ENCODE data around the gene IP6K2. TPM values are rescaled to one million over a fixed set of nuclear protein-coding genes. Genes with fewer than 3 reads are reported as not detected.

IP6K2 gene
- total and polyA plus RNA-seq, 10 of the 15 experiments (the other 5 are each of a cell fraction or from before 2014, with no cell fraction given), result 25.8 to 95.9 (median 69.0) TPM

DNA sequence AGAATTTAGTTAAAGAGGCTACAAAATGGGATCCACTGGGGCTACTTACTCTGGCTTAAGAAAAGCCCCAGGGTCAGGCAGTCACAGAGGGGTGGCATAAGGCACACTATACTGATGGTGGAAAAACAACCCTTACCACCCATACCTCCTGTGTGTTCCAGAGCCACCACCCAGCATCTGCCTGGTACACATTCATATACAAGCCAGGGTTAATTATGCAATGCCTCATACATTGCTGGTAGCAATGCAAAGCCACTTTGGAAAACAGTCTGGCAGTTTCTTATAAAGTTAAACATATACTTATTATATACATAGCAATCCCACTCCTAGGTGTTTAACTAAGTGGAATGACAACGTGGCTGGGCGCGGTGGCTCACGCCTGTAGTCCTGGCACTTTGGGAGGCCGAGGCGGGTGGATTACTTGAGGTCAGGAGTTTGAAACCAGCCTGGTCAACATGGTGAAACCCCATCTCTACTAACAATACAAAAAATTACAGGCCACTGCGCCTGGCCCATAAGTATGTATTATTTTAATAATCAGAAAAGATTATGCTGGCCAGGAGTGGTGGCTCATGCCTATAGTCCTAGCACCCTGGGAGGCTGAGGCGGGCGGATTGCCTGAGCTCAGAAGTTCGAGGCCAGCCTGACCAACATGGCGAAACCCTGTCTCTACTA, 16.2 kb downstream of the IP6K2 start:
- Histone ChIP-seq H2AFZ (ENCODE audit: control insufficient read depth, low read depth, low read length) (no peak overlapping the region), H3K79me2 (ENCODE audit: control insufficient read depth, insufficient read depth, low read length) (peaks cover 61% of the 10 kb centered on the region), H3K9ac (ENCODE audit: control insufficient read depth, insufficient read depth, low read length) (no peak overlapping the region), H3K27me3 (replicated peaks in 1 of 2; ENCODE audit: control insufficient read depth in 2 of 2, insufficient read depth in 2 of 2, low read length in 1 of 2) (no peaks in the 10 kb centered on the region), H3K9me3 (replicated peaks; ENCODE audit: control insufficient read depth, insufficient read depth, low read length) (no peaks in the 10 kb centered on the region), H3K36me3 (ENCODE audit: control insufficient read depth in 2 of 2, insufficient read depth in 2 of 2, low read length in 1 of 2) (peaks cover 0 to 21% of the 10 kb centered on the region in 2 experiments), H3K27ac (ENCODE audit: control insufficient read depth, insufficient read depth) (no peak overlapping the region), H3K4me3 (no peak overlapping the region), H4K20me1 (ENCODE audit: control insufficient read depth, insufficient read depth) (peaks cover 6% of the 10 kb centered on the region), H3K4me1 (ENCODE audit: control insufficient read depth, insufficient read depth, low read length) (no peaks in the 10 kb centered on the region), H3K4me2 (ENCODE audit: control insufficient read depth, insufficient read depth) (no peak overlapping the region)
- POLR2A ChIA-PET, result interaction anchor here (0.6 kb wide), 1 partner anchor 164 kb away, joined by 3 read pairs; no protein-coding TSS in a partner anchor
- SMC1A ChIA-PET (ENCODE audit: uncharacterized antibody, unreplicated experiment), result no interaction called here
- no peak for ATAC-seq
- in situ Hi-C loops (cut with MboI), result no loop called here
- no peak for DNase-seq (ENCODE audit: low read depth, low spot score)
- WGBS (ENCODE audit: insufficient coverage, insufficient replicate concordance, low lambda C conversion rate, missing lambda C conversion rate), result 99% methylated on average over 11 of the region's 11 CpGs
- intact Hi-C loops (cut with micrococcal nuclease; ENCODE audit: unreplicated experiment), result no loop called here
- RAD21 ChIA-PET (ENCODE audit: unreplicated experiment), result interaction anchor here (1.2 kb wide), 1 partner anchor 39 kb away, joined by 3 read pairs; no protein-coding TSS in a partner anchor
- FAIRE-seq, result no peak
- no TSS peak for BruUV-seq (replicated peaks)
- CTCF ChIA-PET, result interaction anchor here (0.7 kb wide), 1 partner anchor 318 kb away, joined by 3 read pairs; the partner anchor contains the start of gene DALRD3
- TF ChIP-seq BACH1 (IDR thresholded peaks at IDR 0.05; ENCODE audit: borderline replicate concordance), result no peak
- TF ChIP-seq, protein P1, sequence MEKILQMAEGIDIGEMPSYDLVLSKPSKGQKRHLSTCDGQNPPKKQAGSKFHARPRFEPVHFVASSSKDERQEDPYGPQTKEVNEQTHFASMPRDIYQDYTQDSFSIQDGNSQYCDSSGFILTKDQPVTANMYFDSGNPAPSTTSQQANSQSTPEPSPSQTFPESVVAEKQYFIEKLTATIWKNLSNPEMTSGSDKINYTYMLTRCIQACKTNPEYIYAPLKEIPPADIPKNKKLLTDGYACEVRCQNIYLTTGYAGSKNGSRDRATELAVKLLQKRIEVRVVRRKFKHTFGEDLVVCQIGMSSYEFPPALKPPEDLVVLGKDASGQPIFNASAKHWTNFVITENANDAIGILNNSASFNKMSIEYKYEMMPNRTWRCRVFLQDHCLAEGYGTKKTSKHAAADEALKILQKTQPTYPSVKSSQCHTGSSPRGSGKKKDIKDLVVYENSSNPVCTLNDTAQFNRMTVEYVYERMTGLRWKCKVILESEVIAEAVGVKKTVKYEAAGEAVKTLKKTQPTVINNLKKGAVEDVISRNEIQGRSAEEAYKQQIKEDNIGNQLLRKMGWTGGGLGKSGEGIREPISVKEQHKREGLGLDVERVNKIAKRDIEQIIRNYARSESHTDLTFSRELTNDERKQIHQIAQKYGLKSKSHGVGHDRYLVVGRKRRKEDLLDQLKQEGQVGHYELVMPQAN (conservative IDR thresholded peaks at IDR 0.05), result no peak
- no peak for TF ChIP-seq SIN3A (IDR thresholded peaks at IDR 0.05; ENCODE audit: low read depth, low read length)
- no peak for TF ChIP-seq YY1 (IDR thresholded peaks at IDR 0.05; ENCODE audit: low read depth, low read length)

Measured in GM12878 (cell line).